ENCODE measurements around the gene DDIAS.
"Not testable (repeated sequence)": the region's sequence is repeated elsewhere in the genome, so short reads cannot be mapped to it uniquely, and the experiment has no call there.

Gene DDIAS

DNA sequence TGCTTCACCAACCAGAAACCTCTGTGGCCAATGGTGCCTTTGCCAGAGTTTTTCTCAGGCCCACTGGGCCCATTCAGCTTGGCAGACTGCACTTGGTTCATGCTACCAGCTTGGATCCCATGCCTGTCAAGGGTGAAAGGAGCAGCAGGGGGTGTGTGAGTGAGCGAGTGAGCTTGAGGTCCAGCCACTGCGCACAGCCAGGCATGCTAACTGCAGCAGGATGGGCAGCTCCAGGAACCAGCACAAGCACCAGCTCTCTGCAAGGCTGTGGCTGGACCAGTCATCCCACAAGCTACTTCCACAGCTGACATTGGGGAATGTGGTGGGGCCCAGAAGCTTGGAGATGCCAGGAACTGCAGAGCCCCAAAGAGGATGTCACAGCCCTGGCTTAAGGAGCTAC, 40.8 kb downstream of the DDIAS start:
- no peak overlapping the region for H3K4me3 ChIP-seq (ENCODE audit: low read depth, low read length)
- TF ChIP-seq CTCF (IDR thresholded peaks at IDR 0.05; ENCODE audit: low read depth, low read length, missing control alignments): no peak
- H3K27ac ChIP-seq: no peak overlapping the region
- no peaks in the 10 kb centered on the region for H3K36me3 ChIP-seq (replicated peaks)
- in situ Hi-C loops (cut with HindIII; ENCODE audit: low pct_ligation_motif_present, low sequenced_read_pairs): no loop called here
- no peak for DNase-seq
- H3K27me3 ChIP-seq (replicated peaks): no peaks in the 10 kb centered on the region

- in situ Hi-C loops (cut with HindIII; ENCODE audit: low pct_ligation_motif_present, low sequenced_read_pairs); H3K27ac ChIP-seq; H3K27me3 ChIP-seq (replicated peaks); DNase-seq; H3K36me3 ChIP-seq (replicated peaks); H3K4me3 ChIP-seq (ENCODE audit: low read depth, low read length): not testable (repeated sequence)
Measured at GRCh38 chr11:82943430-82943829, 41.9 kb downstream of the DDIAS start.

- no peak for TF ChIP-seq CTCF (IDR thresholded peaks at IDR 0.05; ENCODE audit: low read depth, low read length, missing control alignments)
- Histone ChIP-seq H3K27ac (no peak overlapping the region), H3K4me3 (ENCODE audit: low read depth, low read length) (no peak overlapping the region), H3K27me3 (replicated peaks) (no peaks in the 10 kb centered on the region), H3K36me3 (replicated peaks) (no peaks in the 10 kb centered on the region)
- in situ Hi-C loops (cut with HindIII; ENCODE audit: low pct_ligation_motif_present, low sequenced_read_pairs): no loop called here
- DNase-seq: no peak
Measured at GRCh38 chr11:82944198-82944597, 42.7 kb downstream of the DDIAS start.

- DNase-seq: not testable (repeated sequence)
Measured at GRCh38 chr11:82945041-82945440, 43.5 kb downstream of the DDIAS start.

GRCh38 chr11:82945682-82946081, 44.1 kb downstream of the DDIAS start:
- H3K27me3 ChIP-seq (replicated peaks): no peaks in the 10 kb centered on the region
- no peak for DNase-seq
- H3K36me3 ChIP-seq (replicated peaks): no peaks in the 10 kb centered on the region
- no peak overlapping the region for H3K4me3 ChIP-seq (ENCODE audit: low read depth, low read length)
- no peak for TF ChIP-seq CTCF (IDR thresholded peaks at IDR 0.05; ENCODE audit: low read depth, low read length, missing control alignments)
- H3K27ac ChIP-seq: no peak overlapping the region
- in situ Hi-C loops (cut with HindIII; ENCODE audit: low pct_ligation_motif_present, low sequenced_read_pairs): no loop called here

More at GRCh38 chr11:82945041-82945440, 43.5 kb downstream of the DDIAS start:
- H3K27me3 ChIP-seq (replicated peaks); H3K27ac ChIP-seq; H3K4me3 ChIP-seq (ENCODE audit: low read depth, low read length); in situ Hi-C loops (cut with HindIII; ENCODE audit: low pct_ligation_motif_present, low sequenced_read_pairs); H3K36me3 ChIP-seq (replicated peaks): not testable (repeated sequence)

DNA sequence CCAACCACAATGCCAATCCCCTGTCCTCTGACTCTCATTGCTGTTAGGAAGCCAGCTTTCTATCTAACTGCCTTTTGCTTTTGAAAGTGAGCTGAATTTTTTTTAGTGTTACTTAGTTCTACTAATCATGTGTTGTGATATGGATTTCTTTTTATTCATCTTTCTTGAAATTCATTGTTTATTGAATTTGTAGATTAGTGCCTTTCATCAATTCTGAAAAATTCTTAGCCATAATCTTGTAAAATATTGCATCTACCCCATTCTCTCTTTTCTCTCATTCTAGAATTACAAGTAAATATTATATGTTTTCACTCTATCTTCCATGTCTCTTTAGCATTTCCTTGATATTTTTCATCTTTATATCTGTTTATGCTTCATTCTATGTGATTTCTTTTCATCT, 47.8 kb downstream of the DDIAS start:
- DNase-seq: no peak
- Histone ChIP-seq H3K36me3 (replicated peaks) (no peaks in the 10 kb centered on the region), H3K27me3 (replicated peaks) (no peaks in the 10 kb centered on the region), H3K4me3 (ENCODE audit: low read depth, low read length) (no peak overlapping the region), H3K27ac (no peak overlapping the region)
- in situ Hi-C loops (cut with HindIII; ENCODE audit: low pct_ligation_motif_present, low sequenced_read_pairs): no loop called here
- TF ChIP-seq CTCF (IDR thresholded peaks at IDR 0.05; ENCODE audit: low read depth, low read length, missing control alignments): no peak

DNA sequence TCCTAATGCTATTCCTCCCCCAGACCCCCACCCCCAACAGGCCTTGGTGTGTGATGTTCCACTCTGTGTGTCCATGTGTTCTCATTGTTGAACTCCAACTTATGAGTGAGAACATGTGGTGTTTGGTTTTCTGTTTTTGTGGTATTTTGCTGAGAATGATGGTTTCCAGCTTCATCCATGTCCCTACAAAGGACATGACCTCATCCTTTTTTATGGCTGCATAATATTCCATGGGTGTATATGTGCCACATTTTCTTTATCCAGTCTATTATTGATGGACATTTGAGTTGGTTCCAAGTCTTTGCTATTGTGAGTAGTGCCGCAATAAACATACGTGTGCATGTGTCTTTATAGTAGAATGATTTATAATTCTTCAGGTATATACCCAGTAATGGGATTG, 49.0 kb downstream of the DDIAS start:
- in situ Hi-C loops (cut with HindIII; ENCODE audit: low pct_ligation_motif_present, low sequenced_read_pairs); H3K27me3 ChIP-seq (replicated peaks); H3K4me3 ChIP-seq (ENCODE audit: low read depth, low read length); H3K36me3 ChIP-seq (replicated peaks); DNase-seq; H3K27ac ChIP-seq: not testable (repeated sequence)

- H3K27ac ChIP-seq; DNase-seq; H3K4me3 ChIP-seq (ENCODE audit: low read depth, low read length); H3K27me3 ChIP-seq (replicated peaks); in situ Hi-C loops (cut with HindIII; ENCODE audit: low pct_ligation_motif_present, low sequenced_read_pairs); H3K36me3 ChIP-seq (replicated peaks): not testable (repeated sequence)
Measured at GRCh38 chr11:82955736-82956453, 54.4 kb downstream of the DDIAS start.

Data from brain microvascular endothelial cell (primary cell).